IPS-18a (cell line): Measurements from ENCODE around the gene ZNF777.
"Not testable (repeated sequence)": the region's sequence is repeated elsewhere in the genome, so short reads cannot be mapped to it uniquely, and the experiment has no call there.

Experiments
- H3K27ac ChIP-seq: one replicate; pipeline ENCODE4 v1.5.1; 2013; ENCODE audit warnings: low read length
- H3K27me3 ChIP-seq: one replicate; pipeline ENCODE4 v1.6.1; 2013; ENCODE audit warnings: mild to moderate bottlenecking, low read length; ENCODE audit not compliant: control insufficient read depth, insufficient read depth
- H3K36me3 ChIP-seq: one replicate; pipeline ENCODE4 v1.6.1; 2013; ENCODE audit warnings: low read depth, low read length; ENCODE audit not compliant: control insufficient read depth
- H3K4me1 ChIP-seq: one replicate; pipeline ENCODE4 v1.6.1; 2013; ENCODE audit warnings: low read depth, low read length; ENCODE audit not compliant: control insufficient read depth
- H3K4me3 ChIP-seq: one replicate; pipeline ENCODE4 v1.5.1; 2013; ENCODE audit warnings: low read length
- H3K9ac ChIP-seq: one replicate; pipeline ENCODE4 v1.6.1; 2013; ENCODE audit warnings: mild to moderate bottlenecking, low read length, moderate library complexity
- H3K9me3 ChIP-seq: one replicate; pipeline ENCODE4 v1.6.1; 2013; ENCODE audit warnings: low read depth, low read length; ENCODE audit not compliant: control insufficient read depth

ZNF777 gene

DNA sequence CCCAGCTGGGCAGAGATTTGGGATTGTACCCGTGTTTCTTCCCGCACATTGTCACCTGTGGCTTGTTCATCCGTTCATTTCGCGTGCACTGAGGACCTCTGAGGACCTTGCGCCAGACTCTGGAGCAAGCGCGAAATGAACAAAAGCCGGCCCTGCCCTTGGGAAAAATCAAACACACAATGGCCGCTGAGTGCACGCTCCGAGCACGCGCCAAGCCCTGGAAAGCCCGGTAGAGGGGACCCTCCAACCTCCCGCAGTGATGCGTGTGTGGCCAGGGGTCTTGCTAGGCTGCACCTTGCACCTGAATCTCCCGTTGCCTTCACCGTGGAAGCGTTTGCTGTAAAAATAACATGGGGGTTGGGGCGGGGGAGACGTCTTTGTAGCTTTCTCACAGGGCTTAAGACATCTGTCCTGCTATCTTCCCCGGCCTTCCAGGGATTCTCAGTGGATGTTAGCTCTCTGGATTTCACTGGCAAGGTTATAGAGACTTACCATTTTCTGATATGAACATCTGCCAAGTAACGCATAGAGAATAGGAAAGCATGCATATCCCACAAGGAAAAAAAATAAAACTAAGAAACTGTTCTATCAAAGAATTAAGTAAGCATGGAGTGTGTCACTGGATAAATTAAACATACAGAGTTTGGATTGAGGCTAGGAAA lies 37.3 kb downstream of the ZNF777 start:
- H3K4me3 ChIP-seq = no peak overlapping the region
- H3K9ac ChIP-seq = no peak overlapping the region
- no peaks in the 10 kb centered on the region for H3K4me1 ChIP-seq
- no peaks in the 10 kb centered on the region for H3K36me3 ChIP-seq
- H3K27me3 ChIP-seq = no peaks in the 10 kb centered on the region
- no peak overlapping the region for H3K27ac ChIP-seq
- H3K9me3 ChIP-seq = no peaks in the 10 kb centered on the region

DNA sequence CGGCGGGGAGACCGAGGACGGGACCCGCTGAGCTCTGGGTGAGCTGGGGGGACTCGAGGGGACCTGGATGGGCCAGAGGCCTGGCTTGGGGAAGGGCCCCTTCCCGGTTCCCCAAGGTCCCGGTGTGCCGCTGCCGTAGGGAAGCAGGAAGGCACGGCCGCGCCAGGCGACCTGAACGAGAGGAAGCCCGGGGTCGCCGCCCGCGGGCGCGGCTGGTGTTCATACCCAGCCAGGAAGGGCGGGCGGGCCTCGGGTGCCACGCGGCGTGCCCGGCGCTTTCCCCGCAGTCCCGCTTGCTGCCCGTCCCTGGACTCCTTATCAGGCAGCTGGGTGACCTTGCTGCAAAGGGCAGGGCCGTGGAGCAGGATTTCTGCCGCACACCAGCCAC lies 38.0 kb downstream of the ZNF777 start:
- H3K9me3 ChIP-seq = no peaks in the 10 kb centered on the region
- H3K9ac ChIP-seq = no peak overlapping the region
- H3K4me3 ChIP-seq = peak overlapping the region; percentile 22
- no peaks in the 10 kb centered on the region for H3K36me3 ChIP-seq
- H3K4me1 ChIP-seq = no peaks in the 10 kb centered on the region
- no peak overlapping the region for H3K27ac ChIP-seq
- H3K27me3 ChIP-seq = no peaks in the 10 kb centered on the region

DNA sequence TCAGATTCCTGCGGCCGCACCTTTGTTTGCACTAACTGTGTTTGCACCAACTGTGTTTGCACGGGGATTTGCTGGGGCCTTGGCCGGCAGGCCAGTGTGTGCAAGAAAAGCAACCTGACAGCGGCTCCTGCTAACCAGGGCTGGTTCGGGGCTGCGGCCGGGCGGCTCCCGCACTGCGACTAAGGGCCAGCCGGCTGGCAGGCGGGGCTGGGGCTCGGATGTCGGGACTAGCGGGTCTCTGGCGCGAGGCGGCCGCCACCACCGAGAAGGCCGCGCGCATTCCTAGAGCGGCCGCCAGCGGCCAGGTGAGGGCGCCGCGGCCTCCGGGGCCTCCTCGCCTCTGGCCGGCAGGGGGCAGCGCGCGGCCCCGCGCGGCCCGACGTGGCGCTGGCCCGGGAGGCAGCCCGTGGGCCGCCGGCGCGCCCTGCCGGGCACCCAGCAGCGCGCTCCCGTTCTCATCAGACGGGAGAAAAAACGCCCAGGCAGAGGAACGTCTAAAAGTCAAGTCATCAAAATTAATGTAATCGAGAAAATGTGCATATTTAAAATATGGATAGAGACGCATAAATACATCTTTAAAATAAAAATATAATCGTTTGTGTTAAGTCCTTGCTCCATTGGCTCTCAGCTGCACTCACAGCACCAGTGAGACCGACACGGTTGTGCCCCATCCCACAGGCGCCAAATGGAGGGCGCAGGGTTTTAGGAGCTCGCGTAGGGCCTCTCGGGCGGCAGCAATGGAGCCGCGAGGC lies 38.5 kb downstream of the ZNF777 start:
- Histone ChIP-seq H3K36me3 (no peaks in the 10 kb centered on the region), H3K4me1 (no peaks in the 10 kb centered on the region), H3K4me3 (peak overlapping the region; percentile 76), H3K9me3 (no peaks in the 10 kb centered on the region), H3K27ac (no peak overlapping the region), H3K9ac (peak overlapping the region; percentile 53), H3K27me3 (no peaks in the 10 kb centered on the region)

DNA sequence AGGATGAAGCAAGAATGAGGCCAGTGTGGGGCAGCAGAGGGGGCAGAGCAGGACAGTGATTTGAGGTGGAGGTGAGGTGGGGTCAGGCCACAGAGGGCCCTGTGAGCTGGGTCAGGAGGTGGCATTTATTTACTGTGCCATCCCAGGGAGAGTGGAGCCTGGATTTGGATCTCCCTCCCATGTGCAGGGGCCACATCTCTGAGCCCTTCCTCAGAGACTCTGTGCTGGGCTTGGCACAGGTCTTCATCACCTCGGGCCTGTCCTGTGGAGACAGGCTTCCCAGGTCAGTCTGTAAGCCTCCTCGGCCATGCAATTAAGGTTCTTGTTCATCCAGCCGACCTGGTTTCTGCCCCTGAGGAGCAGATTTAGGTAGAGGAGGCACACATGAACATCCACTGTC lies 40.9 kb downstream of the ZNF777 start:
- H3K36me3 ChIP-seq = no peaks in the 10 kb centered on the region
- no peaks in the 10 kb centered on the region for H3K27me3 ChIP-seq
- H3K9me3 ChIP-seq = no peaks in the 10 kb centered on the region
- H3K4me1 ChIP-seq = no peaks in the 10 kb centered on the region
- H3K4me3 ChIP-seq = no peak overlapping the region
- no peak overlapping the region for H3K27ac ChIP-seq
- no peak overlapping the region for H3K9ac ChIP-seq

DNA sequence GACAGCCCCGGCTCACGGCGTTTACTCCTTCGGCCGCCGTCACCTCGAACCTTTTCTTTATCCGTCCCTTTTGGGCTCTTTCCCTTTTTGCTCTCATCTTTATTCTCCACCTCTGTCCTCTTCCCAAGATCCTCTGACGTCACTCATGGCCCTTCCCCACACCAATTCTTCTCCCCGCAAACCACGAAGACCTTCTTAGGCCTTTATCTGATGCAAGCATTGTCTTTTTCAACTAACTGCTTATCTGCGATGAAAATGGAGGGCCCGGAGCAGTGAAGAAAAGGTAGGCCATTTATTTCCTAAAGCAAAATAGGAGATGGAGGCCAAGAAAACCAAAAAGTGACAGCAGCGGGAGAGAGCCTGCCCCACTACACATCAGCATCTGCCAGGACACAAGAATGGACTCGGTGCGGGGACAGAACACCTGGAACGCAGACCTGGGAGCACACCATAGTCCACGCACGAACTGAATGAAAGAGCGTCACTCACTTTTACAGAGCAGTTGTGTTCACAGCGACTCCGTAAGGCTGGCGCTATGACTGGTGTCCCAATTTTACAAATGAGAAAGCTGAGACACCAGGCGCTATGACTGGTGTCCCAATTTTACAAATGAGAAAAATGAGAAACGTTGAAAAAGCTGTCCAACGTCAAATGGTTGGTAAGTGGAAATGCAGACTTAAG lies 45.3 kb downstream of the ZNF777 start:
- H3K4me1 ChIP-seq = no peaks in the 10 kb centered on the region
- peak overlapping the region; percentile 38 for H3K9ac ChIP-seq
- no peaks in the 10 kb centered on the region for H3K9me3 ChIP-seq
- peaks cover 11% of the 10 kb centered on the region for H3K27me3 ChIP-seq
- no peaks in the 10 kb centered on the region for H3K36me3 ChIP-seq
- no peak overlapping the region for H3K27ac ChIP-seq
- peak overlapping the region; percentile 63 for H3K4me3 ChIP-seq

DNA sequence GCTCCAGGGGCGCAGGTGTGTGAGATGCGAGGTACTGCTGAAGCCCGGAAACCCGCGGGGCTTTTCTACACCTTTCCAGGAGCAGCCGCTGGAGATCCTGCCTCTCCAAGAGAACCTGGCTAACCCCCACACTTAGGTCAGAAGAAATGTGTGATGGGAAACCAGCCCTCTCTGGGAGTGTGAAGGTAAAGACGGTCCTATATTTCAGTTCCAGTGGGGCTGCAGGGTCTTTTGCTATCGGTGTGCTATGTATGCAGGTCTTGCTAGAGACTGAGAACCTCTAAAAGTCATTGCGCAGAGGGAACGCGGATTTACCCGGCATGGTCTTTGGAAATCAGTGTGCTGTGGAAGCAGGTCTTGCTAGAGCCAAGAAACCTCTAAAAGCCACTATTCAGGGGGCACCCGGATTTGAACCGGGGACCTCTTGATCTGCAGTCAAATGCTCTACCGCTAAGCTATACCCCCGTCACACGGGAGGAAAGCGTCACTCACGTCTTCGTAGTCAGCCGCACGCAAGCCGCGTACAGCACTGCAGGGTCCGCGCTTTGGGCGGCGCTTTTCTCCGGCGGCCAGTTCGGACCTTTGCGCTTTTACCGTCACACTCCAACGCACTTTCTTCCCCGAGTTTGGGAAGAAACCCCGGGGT lies 46.0 kb downstream of the ZNF777 start:
- H3K36me3 ChIP-seq = no peaks in the 10 kb centered on the region
- peaks cover 11% of the 10 kb centered on the region for H3K27me3 ChIP-seq
- H3K4me1 ChIP-seq = no peaks in the 10 kb centered on the region
- no peaks in the 10 kb centered on the region for H3K9me3 ChIP-seq
- peak overlapping the region; percentile 63 for H3K4me3 ChIP-seq
- H3K27ac ChIP-seq = no peak overlapping the region
- peak overlapping the region; percentile 38 for H3K9ac ChIP-seq

DNA sequence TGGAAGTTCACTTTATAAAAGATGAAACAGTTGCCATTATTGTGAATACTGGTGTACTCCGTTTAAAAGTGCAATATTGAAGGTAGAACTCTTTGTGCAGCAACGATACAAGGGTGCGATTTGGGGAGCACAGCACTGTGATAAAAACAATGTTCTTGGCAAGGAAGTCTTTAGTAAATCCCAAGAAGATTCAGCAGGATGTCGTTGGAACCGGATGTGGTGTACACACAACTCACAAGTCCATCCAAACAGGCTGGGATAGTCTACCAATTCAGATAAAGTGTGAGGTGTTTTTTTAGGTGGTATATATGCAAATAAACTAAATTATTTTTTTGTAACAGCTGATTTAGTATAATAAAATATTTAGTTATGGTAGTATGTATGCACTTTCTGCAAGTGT lies 46.7 kb downstream of the ZNF777 start:
- no peak overlapping the region for H3K9ac ChIP-seq
- H3K4me1 ChIP-seq = no peaks in the 10 kb centered on the region
- peaks cover 11% of the 10 kb centered on the region for H3K27me3 ChIP-seq
- H3K9me3 ChIP-seq = no peaks in the 10 kb centered on the region
- H3K36me3 ChIP-seq = no peaks in the 10 kb centered on the region
- no peak overlapping the region for H3K27ac ChIP-seq
- H3K4me3 ChIP-seq = peak overlapping the region; percentile 63

DNA sequence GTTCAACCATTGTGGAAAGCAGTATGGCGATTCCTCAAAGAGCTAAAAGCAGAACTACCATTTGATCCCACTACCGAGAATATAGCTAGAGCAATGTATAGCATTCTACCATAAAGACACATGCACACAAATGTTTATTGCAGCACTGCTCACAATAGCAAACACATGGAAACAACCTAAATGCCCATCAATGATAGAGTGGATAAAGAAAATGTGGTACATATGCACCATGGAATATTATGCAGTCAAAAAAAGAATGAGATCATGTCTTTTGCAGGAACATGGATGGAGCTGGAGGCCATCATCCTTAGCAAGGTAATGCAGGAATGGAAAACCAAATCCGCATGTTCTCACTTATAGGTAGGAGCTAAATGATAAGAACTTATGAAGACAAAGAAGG lies 47.8 kb downstream of the ZNF777 start:
- H3K4me1 ChIP-seq, H3K4me3 ChIP-seq, H3K9me3 ChIP-seq, H3K36me3 ChIP-seq, H3K27ac ChIP-seq, H3K9ac ChIP-seq: not testable (repeated sequence)
- peaks cover 11% of the 10 kb centered on the region for H3K27me3 ChIP-seq

DNA sequence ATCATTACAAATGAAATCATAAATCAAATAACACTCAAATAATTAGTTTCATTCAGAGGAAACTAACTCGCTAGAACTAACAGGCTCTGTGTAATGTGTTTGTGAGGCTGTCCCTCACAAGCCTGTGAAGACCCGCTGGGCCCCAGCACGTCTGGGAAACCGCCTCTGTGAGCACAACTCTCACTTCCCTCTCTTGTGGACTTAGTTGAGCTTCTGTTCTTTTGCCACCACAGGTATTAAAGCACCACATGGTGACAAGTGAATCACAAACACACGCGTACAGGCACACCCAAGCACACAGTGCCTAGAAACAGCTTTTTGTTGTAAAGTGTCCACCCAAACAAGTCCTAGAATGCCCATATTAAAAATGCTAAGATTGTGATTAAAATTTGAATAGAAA lies 51.0 kb downstream of the ZNF777 start:
- Histone ChIP-seq H3K36me3 (no peaks in the 10 kb centered on the region), H3K4me1 (no peaks in the 10 kb centered on the region), H3K27ac (no peak overlapping the region), H3K4me3 (no peak overlapping the region), H3K9me3 (no peaks in the 10 kb centered on the region), H3K27me3 (peaks cover 11% of the 10 kb centered on the region), H3K9ac (no peak overlapping the region)

DNA sequence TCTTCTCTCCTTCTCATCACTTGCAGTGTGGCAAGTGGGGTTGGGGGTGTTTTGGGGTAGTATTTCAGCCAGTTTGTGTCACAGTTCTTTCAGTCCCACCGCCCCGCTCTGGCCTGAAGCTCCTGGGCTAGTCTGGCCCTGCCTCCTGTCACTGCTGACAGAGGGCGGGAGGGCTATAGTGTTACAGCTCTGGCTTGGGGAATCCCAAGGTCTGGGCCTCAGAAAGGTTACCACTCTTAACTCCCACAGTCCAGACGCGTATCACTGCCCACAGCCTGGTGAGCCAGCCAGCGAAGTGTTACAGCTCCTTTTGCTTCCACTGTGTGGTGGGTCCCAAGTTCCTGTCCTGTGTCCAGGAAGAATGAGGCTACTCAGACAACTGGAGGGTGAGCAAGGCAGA lies 56.0 kb downstream of the ZNF777 start:
- no peak overlapping the region for H3K4me3 ChIP-seq
- no peaks in the 10 kb centered on the region for H3K9me3 ChIP-seq
- no peaks in the 10 kb centered on the region for H3K36me3 ChIP-seq
- no peak overlapping the region for H3K9ac ChIP-seq
- no peak overlapping the region for H3K27ac ChIP-seq
- H3K4me1 ChIP-seq = peaks cover 2% of the 10 kb centered on the region
- no peaks in the 10 kb centered on the region for H3K27me3 ChIP-seq

DNA sequence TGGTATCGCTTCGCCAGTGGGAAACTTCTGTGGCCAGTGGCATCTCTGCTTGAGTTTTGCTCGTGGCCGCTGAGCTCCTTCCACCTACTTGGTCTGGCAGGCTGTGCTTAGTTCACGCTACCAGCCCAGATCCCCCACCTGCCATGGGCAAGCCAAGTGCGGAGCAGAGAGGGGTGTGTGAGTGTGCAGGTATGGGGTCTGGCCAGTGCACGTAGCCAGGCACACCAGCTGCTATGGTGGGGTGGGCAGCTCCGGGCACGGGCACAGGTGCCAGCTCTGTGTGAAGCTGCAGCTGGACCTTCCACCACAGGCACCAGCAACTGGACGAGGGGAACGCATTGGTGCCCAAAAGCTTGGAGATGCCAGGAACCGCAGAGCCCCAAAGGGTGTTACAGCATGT lies 56.5 kb downstream of the ZNF777 start:
- no peak overlapping the region for H3K4me3 ChIP-seq
- H3K27ac ChIP-seq = no peak overlapping the region
- H3K36me3 ChIP-seq = no peaks in the 10 kb centered on the region
- H3K4me1 ChIP-seq = peaks cover 2% of the 10 kb centered on the region
- no peaks in the 10 kb centered on the region for H3K27me3 ChIP-seq
- H3K9ac ChIP-seq = no peak overlapping the region
- no peaks in the 10 kb centered on the region for H3K9me3 ChIP-seq
